H9 (cell line): ENCODE measurements around the gene FBN1. TPM values are rescaled to one million over a fixed set of nuclear protein-coding genes. Genes with fewer than 3 reads are reported as not detected.

Source experiments
- DNase-seq: peaks from one replicate; pipeline ENCODE4 v3.0.0-alpha.2; 2017
- H2AFZ ChIP-seq: one replicate; pipeline ENCODE4 v1.6.1; 2013; ENCODE audit warnings: mild to moderate bottlenecking, low read length, control low read depth, moderate library complexity
- H2AK5ac ChIP-seq: 2 replicates; pipeline ENCODE4 v1.6.1; 2013; ENCODE audit warnings: low read length, control low read depth, mixed read lengths; ENCODE audit not compliant: insufficient read length
- H2BK120ac ChIP-seq: one replicate; pipeline ENCODE4 v1.6.1; 2013; ENCODE audit warnings: low read depth, mild to moderate bottlenecking, low read length, control low read depth, inconsistent platforms; ENCODE audit not compliant: poor library complexity, severe bottlenecking
- H2BK12ac ChIP-seq: 2 replicates; pipeline ENCODE4 v1.6.1; 2013; ENCODE audit warnings: low read length, control low read depth, mixed read lengths, low read depth; ENCODE audit not compliant: insufficient read length
- H2BK15ac ChIP-seq: 2 replicates; pipeline ENCODE4 v1.6.1; 2013; ENCODE audit warnings: low read depth, low read length, control low read depth
- H2BK20ac ChIP-seq: one replicate; pipeline ENCODE4 v1.6.1; 2013; ENCODE audit warnings: low read depth, mild to moderate bottlenecking, low read length, control low read depth, inconsistent platforms; ENCODE audit not compliant: poor library complexity, severe bottlenecking
- H2BK5ac ChIP-seq: 2 replicates; pipeline ENCODE4 v1.6.1; 2013; ENCODE audit warnings: low read length, control low read depth, mixed read lengths; ENCODE audit not compliant: insufficient read length
- H3K14ac ChIP-seq: 2 replicates; pipeline ENCODE4 v1.6.1; 2013; ENCODE audit warnings: low read length, control low read depth; ENCODE audit not compliant: insufficient read depth
- H3K18ac ChIP-seq: 2 replicates; pipeline ENCODE4 v1.6.1; 2013; ENCODE audit warnings: low read depth, mild to moderate bottlenecking, mixed read lengths, low read length, control low read depth; ENCODE audit not compliant: insufficient read length
- H3K23ac ChIP-seq: 2 replicates; pipeline ENCODE4 v1.6.1; 2013; ENCODE audit warnings: low read length, control low read depth, mixed read lengths, low read depth; ENCODE audit not compliant: insufficient read length
- H3K23me2 ChIP-seq: 2 replicates; pipeline ENCODE4 v1.6.1; 2013; ENCODE audit warnings: low read depth, mild to moderate bottlenecking, mixed read lengths, low read length, control low read depth; ENCODE audit not compliant: insufficient read length, poor library complexity, severe bottlenecking
- H3K27ac ChIP-seq: 2 replicates; pipeline ENCODE4 v1.5.1; 2013; ENCODE audit warnings: low read length, control low read depth, mixed read lengths, low read depth; ENCODE audit not compliant: insufficient read length
- H3K27me3 ChIP-seq: 2 replicates; pipeline ENCODE4 v1.6.1; 2013; ENCODE audit warnings: low read length, control low read depth, inconsistent platforms; ENCODE audit not compliant: insufficient read depth
- H3K4ac ChIP-seq: 2 replicates; pipeline ENCODE4 v1.6.1; 2013; ENCODE audit warnings: low read depth, mild to moderate bottlenecking, control low read depth, inconsistent platforms, low read length, moderate library complexity
- H3K4me1 ChIP-seq: 2 replicates; pipeline ENCODE4 v1.6.1; 2013; ENCODE audit warnings: low read length, control low read depth, inconsistent platforms; ENCODE audit not compliant: insufficient read depth
- H3K4me2 ChIP-seq: 2 replicates; pipeline ENCODE4 v1.6.1; 2013; ENCODE audit warnings: low read length, control low read depth, mixed read lengths; ENCODE audit not compliant: insufficient read length, insufficient read depth
- H3K56ac ChIP-seq: 2 replicates; pipeline ENCODE4 v1.6.1; 2013; ENCODE audit warnings: low read depth, mild to moderate bottlenecking, mixed read lengths, low read length, control low read depth; ENCODE audit not compliant: insufficient read length
- H3K79me1 ChIP-seq: 2 replicates; pipeline ENCODE4 v1.6.1; 2013; ENCODE audit warnings: low read depth, mild to moderate bottlenecking, moderate library complexity, low read length, control low read depth, inconsistent platforms; ENCODE audit not compliant: insufficient read depth, poor library complexity, severe bottlenecking
- H3K79me2 ChIP-seq: 2 replicates; pipeline ENCODE4 v1.6.1; 2013; ENCODE audit warnings: low read length, control low read depth, inconsistent platforms; ENCODE audit not compliant: insufficient read depth
- H3K9ac ChIP-seq: 2 replicates; pipeline ENCODE4 v1.6.1; 2013; ENCODE audit warnings: low read length, control low read depth, mixed read lengths; ENCODE audit not compliant: insufficient read length; ENCODE audit errors: extremely low read depth
- H3K9me3 ChIP-seq: one replicate; pipeline ENCODE4 v1.6.1; 2013; ENCODE audit warnings: low read depth, low read length, inconsistent platforms; ENCODE audit not compliant: control insufficient read depth
- H3T11ph ChIP-seq: one replicate; pipeline ENCODE4 v1.6.1; 2013; ENCODE audit warnings: mild to moderate bottlenecking, low read length, control low read depth, inconsistent platforms
- H4K20me1 ChIP-seq: one replicate; pipeline ENCODE4 v1.6.1; 2013; ENCODE audit not compliant: control insufficient read depth, insufficient read length, insufficient read depth
- H4K5ac ChIP-seq: 2 replicates; pipeline ENCODE4 v1.6.1; 2013; ENCODE audit warnings: low read depth, mild to moderate bottlenecking, mixed read lengths, low read length, control low read depth; ENCODE audit not compliant: insufficient read length
- H4K8ac ChIP-seq: replicated peaks from 2 replicates; pipeline ENCODE4 v1.6.1; 2013; ENCODE audit warnings: low read length, control low read depth, mixed read lengths, low read depth; ENCODE audit not compliant: insufficient read length
- H4K91ac ChIP-seq: 2 replicates; pipeline ENCODE4 v1.6.1; 2013; ENCODE audit warnings: low read depth, mild to moderate bottlenecking, moderate library complexity, mixed read lengths, low read length, control low read depth; ENCODE audit not compliant: insufficient read length
- H3K27ac Mint-ChIP-seq, 3 experiments: 2 replicates in 2 of 3; 3 replicates in 1 of 3; pipeline ENCODE4 v1.8.0; 2020 to 2021; ENCODE audit warnings: mixed read lengths in 3 of 3, mild to moderate bottlenecking in 1 of 3, moderate library complexity in 1 of 3
- H3K27me3 Mint-ChIP-seq: 2 replicates; pipeline ENCODE4 v1.8.0; 2021; ENCODE audit warnings: low read depth, mild to moderate bottlenecking, moderate library complexity, mixed read lengths
- H3K36me3 Mint-ChIP-seq, 3 experiments: 2 replicates in 2 of 3; 3 replicates in 1 of 3; pipeline ENCODE4 v1.8.0; 2020 to 2021; ENCODE audit warnings: low read depth in 3 of 3, mixed read lengths in 3 of 3; ENCODE audit not compliant: insufficient read depth in 1 of 3
- H3K4me1 Mint-ChIP-seq, 2 experiments: 2 replicates each; pipeline ENCODE4 v1.8.0; 2020; ENCODE audit warnings: mixed read lengths in 2 of 2
- H3K4me3 Mint-ChIP-seq, 2 experiments: 2 replicates in 1 of 2; 3 replicates in 1 of 2; pipeline ENCODE4 v1.8.0; 2020 to 2021; ENCODE audit warnings: mild to moderate bottlenecking in 2 of 2, mixed read lengths in 2 of 2, moderate library complexity in 1 of 2
- H3K9me3 Mint-ChIP-seq, 2 experiments: 2 replicates in 1 of 2; 3 replicates in 1 of 2; pipeline ENCODE4 v1.8.0; 2020; ENCODE audit warnings: mild to moderate bottlenecking in 2 of 2, mixed read lengths in 2 of 2, moderate library complexity in 1 of 2
- WGBS: extraction: QIAGEN DNeasy Blood & Tissue Kit; methylation state at CpG from one replicate; pipeline ENCODE4 v1.1.7; 2013; ENCODE audit warnings: missing lambda C conversion rate, low lambda C conversion rate, mixed read lengths; ENCODE audit not compliant: insufficient read length; ENCODE audit errors: extremely low coverage; 5-methylcytosine and 5-hydroxymethylcytosine counted together
- total RNA-seq: library from RNA; stranded (reverse); gene quantifications from 2 replicates; pipeline ENCODE4 v1.2.1, GENCODE V29; 2021
- TF ChIP-seq, protein P1 (sequence below): fragments of 200-600 bp; sonication (generic); conservative IDR thresholded peaks from 3 replicates; pipeline ENCODE4 v1.8.0; 2021; ENCODE audit warnings: antibody characterized with exemption, mild to moderate bottlenecking

FBN1 gene
- total RNA-seq, 1 experiment from 2014 or later, result 3.6 TPM

DNA sequence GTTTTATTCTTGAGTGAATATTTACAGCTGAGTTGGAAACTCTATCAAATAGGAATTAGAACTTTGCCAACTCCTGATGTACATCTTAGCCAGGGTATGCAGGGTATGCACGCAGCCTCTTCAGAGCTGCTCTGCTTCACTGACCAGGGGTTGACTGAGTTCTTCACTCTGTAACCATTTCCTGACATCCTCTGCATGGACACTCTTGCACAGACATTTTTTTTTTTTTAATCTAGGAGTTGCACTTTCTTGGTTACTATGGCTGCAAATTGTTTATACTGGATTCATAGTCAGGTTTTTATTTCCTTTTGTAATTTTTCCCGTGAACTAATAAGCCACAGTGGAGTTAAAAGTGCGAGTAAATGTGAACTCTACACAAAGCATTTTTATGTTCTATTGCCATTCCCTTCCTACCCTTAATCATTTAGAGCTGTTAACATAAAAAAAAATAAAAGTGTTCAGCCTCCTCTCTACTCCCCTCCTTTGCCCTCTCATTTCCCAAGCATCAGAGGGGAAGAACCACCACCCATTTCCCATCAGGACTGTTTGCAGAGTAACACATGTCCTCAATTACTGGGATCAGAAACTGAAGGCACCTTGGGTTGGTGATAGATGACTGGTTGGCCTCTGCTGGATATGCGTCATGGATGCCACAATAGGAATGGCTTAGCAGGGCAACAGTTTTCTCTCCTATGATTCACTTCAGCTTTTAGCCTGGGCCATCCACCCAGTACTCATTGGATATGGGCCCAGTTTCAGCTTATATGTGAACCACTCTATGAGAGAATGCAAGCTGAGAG, 260.3 kb downstream of the FBN1 start:
- TF ChIP-seq, protein P1, sequence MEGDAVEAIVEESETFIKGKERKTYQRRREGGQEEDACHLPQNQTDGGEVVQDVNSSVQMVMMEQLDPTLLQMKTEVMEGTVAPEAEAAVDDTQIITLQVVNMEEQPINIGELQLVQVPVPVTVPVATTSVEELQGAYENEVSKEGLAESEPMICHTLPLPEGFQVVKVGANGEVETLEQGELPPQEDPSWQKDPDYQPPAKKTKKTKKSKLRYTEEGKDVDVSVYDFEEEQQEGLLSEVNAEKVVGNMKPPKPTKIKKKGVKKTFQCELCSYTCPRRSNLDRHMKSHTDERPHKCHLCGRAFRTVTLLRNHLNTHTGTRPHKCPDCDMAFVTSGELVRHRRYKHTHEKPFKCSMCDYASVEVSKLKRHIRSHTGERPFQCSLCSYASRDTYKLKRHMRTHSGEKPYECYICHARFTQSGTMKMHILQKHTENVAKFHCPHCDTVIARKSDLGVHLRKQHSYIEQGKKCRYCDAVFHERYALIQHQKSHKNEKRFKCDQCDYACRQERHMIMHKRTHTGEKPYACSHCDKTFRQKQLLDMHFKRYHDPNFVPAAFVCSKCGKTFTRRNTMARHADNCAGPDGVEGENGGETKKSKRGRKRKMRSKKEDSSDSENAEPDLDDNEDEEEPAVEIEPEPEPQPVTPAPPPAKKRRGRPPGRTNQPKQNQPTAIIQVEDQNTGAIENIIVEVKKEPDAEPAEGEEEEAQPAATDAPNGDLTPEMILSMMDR, result no peak
- H3K23ac ChIP-seq, result no peak overlapping the region
- no CpG with 5 or more reads among the region's 4 CpGs for WGBS
- no peaks in the 10 kb centered on the region for H3K9me3 ChIP-seq
- H4K8ac ChIP-seq, result no peak overlapping the region
- Mint-ChIP-seq H3K4me3 (no peak overlapping the region), H3K36me3 (no peaks in the 10 kb centered on the region), H3K4me1 (no peaks in the 10 kb centered on the region), H3K27ac (no peak overlapping the region), H3K27me3 (no peaks in the 10 kb centered on the region), H3K9me3 (no peaks in the 10 kb centered on the region)
- no peaks in the 10 kb centered on the region for H4K20me1 ChIP-seq
- no peak overlapping the region for H4K5ac ChIP-seq
- H3K4me2 ChIP-seq, result no peak overlapping the region
- H2AK5ac ChIP-seq, result no peak overlapping the region
- H2BK15ac ChIP-seq, result no peak overlapping the region
- no peak overlapping the region for H3K27ac ChIP-seq
- no peak overlapping the region for H3K56ac ChIP-seq
- H3K4ac ChIP-seq, result no peak overlapping the region
- no peaks in the 10 kb centered on the region for H3K79me2 ChIP-seq
- H2BK120ac ChIP-seq, result no peak overlapping the region
- no peak overlapping the region for H3T11ph ChIP-seq
- DNase-seq, result no peak
- no peak overlapping the region for H2AFZ ChIP-seq
- no peak overlapping the region for H3K18ac ChIP-seq
- H3K27me3 ChIP-seq, result no peaks in the 10 kb centered on the region
- no peak overlapping the region for H2BK20ac ChIP-seq
- no peaks in the 10 kb centered on the region for H3K79me1 ChIP-seq
- no peak overlapping the region for H2BK5ac ChIP-seq
- no peak overlapping the region for H2BK12ac ChIP-seq
- no peak overlapping the region for H3K9ac ChIP-seq
- H3K4me1 ChIP-seq, result no peaks in the 10 kb centered on the region
- no peak overlapping the region for H3K14ac ChIP-seq
- no peaks in the 10 kb centered on the region for H3K23me2 ChIP-seq
- no peak overlapping the region for H4K91ac ChIP-seq
